Stimulated activated naive B cell treated with anti-CD40 and anti-IgM and Interleukin-4, amounts not matched to agents 10 μg/mL and 1 μg/mL and 100 μg/mL, for 72 hours (primary cell): Measurements from ENCODE around the gene GPC3.
"Not testable (repeated sequence)": the region's sequence is repeated elsewhere in the genome, so short reads cannot be mapped to it uniquely, and the experiment has no call there.

Experiments
- ATAC-seq, 2 donors: fragments of 150-1000 bp; cut with Tn5 transposase; replicated peaks; 2 replicates each; pipeline ENCODE4 v1.10.0; 2021; ENCODE audit warnings: moderate library complexity in 1 of 2
- DNase-seq: peaks from one replicate; pipeline ENCODE4 v3.0.0; 2021
- H3K27ac Mint-ChIP-seq: one replicate; pipeline ENCODE4 v1.8.0; 2022; ENCODE audit warnings: mild to moderate bottlenecking, mixed read lengths
- H3K27me3 Mint-ChIP-seq, 2 donors: one replicate each; pipeline ENCODE4 v1.8.0; 2022; ENCODE audit warnings: mixed read lengths in 2 of 2
- H3K36me3 Mint-ChIP-seq, 2 donors: one replicate each; pipeline ENCODE4 v1.8.0; 2022; ENCODE audit warnings: mixed read lengths in 2 of 2, mild to moderate bottlenecking in 1 of 2
- H3K4me1 Mint-ChIP-seq, 2 donors: one replicate each; pipeline ENCODE4 v1.8.0; 2022; ENCODE audit warnings: mixed read lengths in 2 of 2, mild to moderate bottlenecking in 1 of 2
- H3K4me3 Mint-ChIP-seq, 2 donors: one replicate each; pipeline ENCODE4 v1.8.0; 2022; ENCODE audit warnings: mild to moderate bottlenecking in 2 of 2, mixed read lengths in 2 of 2, moderate library complexity in 1 of 2
- H3K9me3 Mint-ChIP-seq, 2 donors: one replicate each; pipeline ENCODE4 v1.8.0; 2022; ENCODE audit warnings: mixed read lengths in 2 of 2, mild to moderate bottlenecking in 1 of 2

GPC3 gene

DNA sequence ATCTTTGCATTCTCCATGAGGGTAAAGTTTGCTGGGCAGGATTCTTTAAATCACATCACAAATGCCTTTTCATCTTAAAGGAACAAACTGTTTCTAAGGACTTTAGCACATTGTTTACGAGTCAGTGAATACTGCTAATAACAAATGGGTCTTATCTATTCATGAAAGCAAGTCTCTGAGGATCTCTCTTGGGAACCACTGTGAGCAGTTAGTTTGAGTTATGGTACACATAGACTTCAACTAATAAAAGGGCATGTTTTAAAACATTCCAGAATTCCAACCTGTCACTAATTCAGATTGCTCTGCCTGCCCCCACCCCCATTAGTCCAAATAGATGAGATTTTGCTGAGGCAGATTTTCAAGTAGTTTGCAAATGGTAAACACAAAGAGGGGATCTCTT is 22.3 kb upstream of the GPC3 start:
- no peak for ATAC-seq
- Mint-ChIP-seq H3K4me1 (no peaks in the 10 kb centered on the region), H3K9me3 (no peaks in the 10 kb centered on the region), H3K27me3 (peaks cover 15 to 23% of the 10 kb centered on the region in 2 donors), H3K36me3 (no peaks in the 10 kb centered on the region), H3K27ac (no peak overlapping the region), H3K4me3 (no peak overlapping the region)
- DNase-seq: no peak

DNA sequence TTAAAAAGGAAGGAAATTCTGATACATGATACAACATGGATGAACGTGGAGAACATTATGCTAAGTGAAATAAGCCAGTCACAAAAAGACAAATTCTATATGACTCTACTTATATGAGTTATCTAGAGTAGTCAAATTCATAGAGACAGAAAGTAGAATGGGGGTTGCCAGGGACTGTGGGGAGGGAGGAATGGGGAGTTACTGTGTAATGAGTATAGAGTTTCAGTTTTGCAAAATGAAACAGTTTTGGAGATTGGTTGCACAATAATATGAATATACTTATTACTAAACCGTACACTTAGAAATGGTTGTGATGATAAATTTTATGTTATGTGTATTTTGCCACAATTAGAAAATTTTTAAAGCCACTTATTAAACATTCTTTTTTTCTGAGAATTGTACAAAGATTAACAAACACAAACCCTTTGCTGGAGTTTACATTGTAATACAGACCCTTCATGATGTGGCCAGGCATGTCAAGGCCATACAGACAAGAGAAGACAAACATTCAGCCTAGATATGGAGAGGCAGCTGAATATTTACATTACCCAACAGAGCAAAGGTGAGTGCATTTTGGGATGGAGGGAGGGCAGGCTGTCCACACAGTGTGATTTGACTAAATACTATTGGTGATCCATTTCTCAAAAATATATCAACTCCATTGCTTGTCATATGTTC is 21.2 kb upstream of the GPC3 start:
- Mint-ChIP-seq H3K4me3 (no peak overlapping the region), H3K4me1 (no peaks in the 10 kb centered on the region), H3K36me3 (no peaks in the 10 kb centered on the region), H3K27ac (no peak overlapping the region), H3K27me3 (peaks cover 17 to 24% of the 10 kb centered on the region in 2 donors), H3K9me3 (no peaks in the 10 kb centered on the region)
- no peak for DNase-seq
- no peak for ATAC-seq

DNA sequence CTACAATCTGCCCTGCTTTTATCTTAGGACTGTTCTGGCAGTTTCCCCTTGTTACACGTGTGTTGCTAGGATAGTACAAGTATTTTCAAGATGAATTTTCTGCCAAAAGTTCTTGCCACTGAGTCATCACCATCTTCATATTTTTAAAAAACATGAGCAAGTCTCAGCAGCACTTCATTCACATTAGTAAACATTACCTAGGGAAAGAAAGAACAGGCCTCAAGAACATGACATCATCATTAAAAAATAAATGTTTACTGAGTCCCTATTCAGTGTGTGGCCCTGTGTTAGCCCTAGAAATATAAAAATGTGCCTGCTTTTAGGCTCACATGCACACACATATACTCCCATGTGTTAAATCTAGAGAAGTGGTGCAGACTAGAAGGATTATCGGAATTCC is 18.7 kb upstream of the GPC3 start:
- DNase-seq: no peak
- no peak for ATAC-seq
- Mint-ChIP-seq H3K27ac (no peak overlapping the region), H3K9me3 (no peaks in the 10 kb centered on the region), H3K4me1 (no peaks in the 10 kb centered on the region), H3K27me3 (peaks cover 21 to 28% of the 10 kb centered on the region in 2 donors), H3K36me3 (no peaks in the 10 kb centered on the region), H3K4me3 (no peak overlapping the region)

DNA sequence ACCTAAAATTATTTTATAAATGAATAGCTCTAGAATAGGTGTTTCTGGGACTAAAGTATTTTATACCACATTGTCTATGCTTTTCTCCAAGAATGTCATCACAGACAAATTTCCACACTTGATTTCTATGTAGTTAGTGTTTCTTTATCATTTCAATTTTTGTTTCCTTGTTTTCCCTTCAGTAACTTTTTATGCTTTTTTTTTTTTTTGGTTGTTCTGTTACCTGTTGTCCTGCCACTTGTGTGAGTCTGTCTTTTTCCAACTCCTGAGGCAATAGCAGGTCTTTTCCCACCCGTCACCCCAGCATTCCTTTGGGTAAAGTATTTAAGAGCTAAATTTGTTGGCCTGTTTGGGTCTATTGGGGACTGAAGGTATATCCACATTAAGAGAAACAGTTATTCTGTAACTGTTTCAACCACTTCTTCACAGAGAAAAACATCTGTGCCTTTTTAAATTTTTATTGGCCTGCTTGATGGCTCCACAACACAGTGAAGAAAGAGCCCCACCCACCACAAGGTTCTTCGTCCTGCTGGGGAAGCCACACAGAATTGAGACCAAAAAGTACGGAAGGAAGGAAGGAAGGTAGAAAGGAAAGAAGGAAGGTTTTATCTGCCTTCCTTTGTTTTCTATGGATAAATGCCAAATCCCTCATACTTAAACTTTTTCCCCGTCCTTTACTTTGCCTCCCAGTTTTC is 17.7 kb upstream of the GPC3 start:
- no peaks in the 10 kb centered on the region for H3K4me1 Mint-ChIP-seq
- H3K27me3 Mint-ChIP-seq: peaks cover 21 to 28% of the 10 kb centered on the region in 2 donors
- ATAC-seq: no peak
- H3K27ac Mint-ChIP-seq: no peak overlapping the region
- no peak for DNase-seq
- no peaks in the 10 kb centered on the region for H3K36me3 Mint-ChIP-seq
- no peaks in the 10 kb centered on the region for H3K9me3 Mint-ChIP-seq
- no peak overlapping the region for H3K4me3 Mint-ChIP-seq

DNA sequence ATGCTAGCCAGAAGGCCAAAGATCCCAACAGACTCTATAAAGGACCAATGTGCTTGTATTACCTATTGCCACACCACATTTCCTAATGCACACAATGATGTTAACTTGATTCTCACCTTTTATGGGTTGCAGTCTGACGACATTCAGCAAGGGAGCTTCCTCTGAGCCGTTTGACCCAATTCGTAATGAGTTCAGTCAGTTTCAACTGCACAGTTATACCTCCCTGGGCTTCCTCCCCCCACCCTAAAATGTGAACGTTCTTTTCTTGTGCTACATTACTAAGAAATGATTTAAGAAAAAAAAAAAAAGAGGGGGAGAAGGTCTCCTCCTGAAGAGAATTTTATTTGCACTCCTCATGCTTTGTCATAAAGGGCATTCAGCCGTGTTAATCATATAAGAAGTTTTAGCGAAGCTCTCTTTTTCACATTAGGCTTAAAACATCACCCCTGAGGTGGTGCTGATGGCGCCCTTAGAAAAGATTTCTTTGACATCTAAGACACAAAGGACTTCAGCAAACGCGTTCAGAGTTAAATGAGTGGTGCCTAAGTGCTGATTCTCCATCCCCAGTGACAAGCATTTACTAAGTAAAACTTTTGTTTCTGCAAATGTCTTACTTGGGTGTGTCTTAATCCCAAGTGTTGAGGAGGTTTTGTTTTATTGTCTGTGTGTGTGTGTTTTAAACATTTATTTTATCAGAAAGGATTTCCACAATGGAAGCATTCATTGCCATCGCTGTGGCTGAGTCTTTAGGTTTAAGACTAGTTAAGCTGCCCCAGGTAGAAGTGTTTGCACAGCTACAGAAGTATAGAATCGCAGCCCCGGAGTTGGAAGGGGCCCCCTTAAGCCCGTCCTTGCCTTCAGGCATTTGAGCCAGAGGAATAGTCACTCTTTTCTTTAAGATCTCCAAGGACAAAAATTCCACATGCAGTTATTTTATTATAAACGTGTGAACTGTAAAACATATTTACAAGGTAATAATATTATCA is 15.2 kb upstream of the GPC3 start:
- Mint-ChIP-seq H3K36me3 (no peaks in the 10 kb centered on the region), H3K4me3 (no peak overlapping the region), H3K27me3 (peaks cover 21 to 28% of the 10 kb centered on the region in 2 donors), H3K4me1 (no peaks in the 10 kb centered on the region), H3K9me3 (no peaks in the 10 kb centered on the region), H3K27ac (no peak overlapping the region)
- ATAC-seq (no peak), DNase-seq (no peak)

DNA sequence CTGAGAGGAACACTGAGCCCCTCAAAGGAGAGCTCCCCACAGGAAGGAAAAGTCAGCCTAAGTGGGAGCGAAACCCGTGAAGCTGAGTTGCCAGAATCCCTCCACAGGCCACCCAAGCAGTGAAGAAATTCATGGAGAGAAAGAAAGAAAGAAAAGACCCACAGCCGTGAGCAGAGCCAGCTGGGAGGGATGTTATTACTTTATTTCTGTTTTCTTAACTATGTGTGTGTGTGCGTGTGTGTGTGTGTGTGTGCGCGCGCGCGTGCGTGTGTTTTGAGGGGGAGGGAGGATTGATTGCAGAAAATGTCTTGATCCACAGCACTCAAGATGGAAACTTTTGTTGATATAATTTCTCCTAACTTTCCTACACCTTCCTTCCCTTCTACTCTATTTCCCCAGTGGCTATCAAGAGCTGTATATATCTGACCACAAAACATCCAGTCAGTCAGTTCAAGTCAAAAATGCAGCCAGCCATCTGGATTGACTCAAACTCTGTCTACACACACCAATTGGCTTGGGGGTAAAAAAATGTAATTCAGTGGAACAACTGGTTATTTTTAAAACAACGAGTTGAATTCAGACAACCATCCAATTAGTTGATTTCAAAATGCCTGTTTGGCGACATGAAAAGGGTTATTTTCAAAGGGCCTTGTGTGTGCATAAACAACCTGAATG is 13.8 kb upstream of the GPC3 start:
- Mint-ChIP-seq H3K4me1 (no peaks in the 10 kb centered on the region), H3K27me3 (peaks cover 17 to 22% of the 10 kb centered on the region in 2 donors), H3K9me3 (no peaks in the 10 kb centered on the region), H3K4me3 (no peak overlapping the region), H3K27ac (no peak overlapping the region), H3K36me3 (no peaks in the 10 kb centered on the region)
- no peak for ATAC-seq
- no peak for DNase-seq

DNA sequence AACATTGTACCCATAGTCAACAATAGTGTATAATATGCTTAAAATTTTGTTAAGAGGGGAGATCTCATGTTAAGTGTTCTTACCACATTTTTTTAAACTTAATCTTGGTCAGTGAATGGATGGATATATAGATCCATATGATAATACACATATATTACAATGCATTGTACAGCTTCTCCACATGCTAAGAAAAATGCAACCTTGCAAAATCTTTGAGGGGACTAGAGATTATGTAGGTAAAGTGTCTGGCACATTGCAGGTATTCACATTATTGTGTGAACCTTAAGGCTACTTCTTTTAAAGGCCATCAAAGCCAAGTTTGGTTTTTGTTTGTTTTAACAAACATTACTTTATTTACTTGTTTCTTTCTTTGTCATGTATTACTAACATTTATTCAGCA is 10.4 kb upstream of the GPC3 start:
- Mint-ChIP-seq H3K4me3 (no peak overlapping the region), H3K4me1 (no peaks in the 10 kb centered on the region), H3K9me3 (no peaks in the 10 kb centered on the region), H3K36me3 (no peaks in the 10 kb centered on the region), H3K27ac (no peak overlapping the region), H3K27me3 (peaks cover 0 to 17% of the 10 kb centered on the region in 2 donors)
- ATAC-seq: no peak
- DNase-seq: no peak

DNA sequence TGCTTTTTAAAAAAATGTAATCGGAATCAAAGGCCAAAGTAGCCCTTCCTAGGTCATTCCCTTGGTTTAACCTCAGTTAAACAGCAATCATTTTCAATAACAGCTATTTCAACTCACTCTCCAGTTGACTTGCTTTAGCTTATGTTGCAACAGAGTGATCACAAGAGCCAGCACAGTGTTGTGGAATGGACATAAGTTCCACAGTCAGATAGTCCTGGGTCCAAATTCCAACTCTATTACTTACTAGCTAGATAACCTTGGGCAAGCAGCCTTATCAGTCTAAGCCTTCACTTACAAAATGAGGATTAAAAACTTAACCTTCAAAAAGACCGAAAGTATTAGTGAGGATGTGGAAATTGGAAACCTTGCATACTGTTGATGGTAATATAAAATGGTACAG is 9.2 kb upstream of the GPC3 start:
- H3K4me3 Mint-ChIP-seq: no peak overlapping the region
- no peak overlapping the region for H3K27ac Mint-ChIP-seq
- no peaks in the 10 kb centered on the region for H3K4me1 Mint-ChIP-seq
- H3K27me3 Mint-ChIP-seq: peaks cover 0 to 17% of the 10 kb centered on the region in 2 donors
- no peaks in the 10 kb centered on the region for H3K9me3 Mint-ChIP-seq
- no peaks in the 10 kb centered on the region for H3K36me3 Mint-ChIP-seq
- DNase-seq (no peak), ATAC-seq (no peak)

DNA sequence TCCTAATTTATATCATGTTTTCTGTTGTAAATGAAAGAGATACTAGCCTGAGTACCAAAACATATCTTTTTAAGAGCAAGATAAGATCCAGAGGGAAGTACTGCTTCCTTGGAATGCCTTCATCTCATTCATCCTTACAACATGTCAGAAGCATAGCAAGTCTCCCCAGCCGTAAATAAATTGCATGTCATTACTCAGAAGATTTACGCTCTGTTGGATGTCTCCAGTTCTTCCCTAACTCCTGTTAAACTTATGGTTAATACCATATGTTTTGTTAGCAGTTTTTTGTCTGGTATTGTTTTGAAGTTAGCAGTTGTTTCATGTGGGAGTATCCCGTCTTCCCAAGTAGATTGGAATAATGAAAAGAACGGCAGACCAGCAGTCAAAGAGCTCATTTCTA is 7.5 kb upstream of the GPC3 start:
- no peak overlapping the region for H3K27ac Mint-ChIP-seq
- H3K4me1 Mint-ChIP-seq: no peaks in the 10 kb centered on the region
- ATAC-seq: no peak
- peaks cover 2 to 13% of the 10 kb centered on the region in 2 donors for H3K27me3 Mint-ChIP-seq
- no peak overlapping the region for H3K4me3 Mint-ChIP-seq
- H3K9me3 Mint-ChIP-seq: no peaks in the 10 kb centered on the region
- no peak for DNase-seq
- no peaks in the 10 kb centered on the region for H3K36me3 Mint-ChIP-seq

DNA sequence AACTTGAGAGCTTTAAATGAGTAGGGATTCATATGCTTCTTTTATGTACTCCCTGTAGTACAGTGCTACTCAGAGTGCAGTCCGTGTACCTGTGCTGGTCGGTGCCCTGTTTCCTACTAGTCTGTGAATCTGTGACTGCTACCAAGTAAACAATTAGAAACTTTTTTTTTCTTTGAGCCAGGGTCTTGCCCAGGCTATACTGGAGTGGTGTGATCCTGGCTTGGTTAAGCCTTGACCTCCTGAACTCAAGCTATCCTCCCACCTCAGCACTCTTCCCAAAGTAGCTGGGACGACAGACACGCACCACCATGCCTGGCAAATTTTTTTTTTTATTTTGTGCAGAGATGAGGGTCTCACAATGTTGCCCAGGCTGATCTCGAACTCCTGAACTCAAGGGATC is 6.4 kb upstream of the GPC3 start:
- DNase-seq (no peak), ATAC-seq (no peak)
- H3K27me3 Mint-ChIP-seq: peaks cover 13 to 23% of the 10 kb centered on the region in 2 donors
- H3K4me3 Mint-ChIP-seq: no peak overlapping the region
- H3K27ac Mint-ChIP-seq: no peak overlapping the region
- no peaks in the 10 kb centered on the region for H3K4me1 Mint-ChIP-seq
- H3K36me3 Mint-ChIP-seq: no peaks in the 10 kb centered on the region
- no peaks in the 10 kb centered on the region for H3K9me3 Mint-ChIP-seq

DNA sequence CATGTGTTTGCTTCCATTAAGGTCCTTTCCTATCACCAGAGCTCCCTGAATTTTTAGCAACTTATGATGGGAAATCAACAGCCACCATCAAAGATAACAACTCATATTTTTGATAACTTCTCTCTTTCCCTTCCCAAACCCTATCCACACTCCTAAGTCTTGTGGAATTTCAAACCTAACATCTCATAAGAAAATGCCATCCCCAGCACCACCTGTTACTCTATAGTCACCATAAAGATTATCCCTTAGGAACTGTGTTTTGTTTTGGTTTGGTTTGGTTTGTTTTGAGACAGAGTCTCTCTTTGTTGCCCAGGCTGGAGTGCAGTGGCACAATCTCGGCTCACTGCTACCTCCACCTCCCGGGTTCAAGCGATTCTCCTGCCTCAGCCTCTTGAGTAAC is 5.7 kb upstream of the GPC3 start:
- not testable (repeated sequence) for H3K4me1 Mint-ChIP-seq
- peaks cover 15 to 23% of the 10 kb centered on the region in 2 donors for H3K27me3 Mint-ChIP-seq

DNA sequence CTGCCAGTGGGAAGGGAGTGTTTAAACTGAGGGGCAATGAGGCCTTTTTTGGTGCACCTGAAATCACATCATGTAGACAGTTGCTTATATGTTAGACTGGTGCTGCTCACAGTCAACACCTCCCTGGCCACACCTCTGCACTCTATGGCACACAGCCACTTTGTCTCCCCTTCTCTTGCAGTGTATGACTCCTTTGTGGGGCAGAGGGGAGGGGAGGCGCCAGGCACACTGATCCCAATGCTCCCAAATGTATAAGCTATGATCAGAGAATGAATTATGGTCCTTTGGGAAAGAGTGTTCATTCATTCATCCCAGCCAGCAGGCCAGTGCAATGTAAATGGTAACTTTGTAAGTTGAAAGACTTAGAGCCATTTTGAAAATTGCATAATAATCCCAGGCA is 4.6 kb upstream of the GPC3 start:
- no peak overlapping the region for H3K4me3 Mint-ChIP-seq
- H3K27me3 Mint-ChIP-seq: peaks cover 18 to 26% of the 10 kb centered on the region in 2 donors
- H3K36me3 Mint-ChIP-seq: no peaks in the 10 kb centered on the region
- ATAC-seq (no peak), DNase-seq (no peak)
- H3K4me1 Mint-ChIP-seq: peaks cover 2 to 5% of the 10 kb centered on the region in 2 donors
- no peak overlapping the region for H3K27ac Mint-ChIP-seq
- H3K9me3 Mint-ChIP-seq: no peaks in the 10 kb centered on the region

More for the DNA sequence above, 5.7 kb upstream of the GPC3 start:
- H3K27ac Mint-ChIP-seq, ATAC-seq, H3K9me3 Mint-ChIP-seq, H3K36me3 Mint-ChIP-seq, H3K4me3 Mint-ChIP-seq, DNase-seq: not testable (repeated sequence)

DNA sequence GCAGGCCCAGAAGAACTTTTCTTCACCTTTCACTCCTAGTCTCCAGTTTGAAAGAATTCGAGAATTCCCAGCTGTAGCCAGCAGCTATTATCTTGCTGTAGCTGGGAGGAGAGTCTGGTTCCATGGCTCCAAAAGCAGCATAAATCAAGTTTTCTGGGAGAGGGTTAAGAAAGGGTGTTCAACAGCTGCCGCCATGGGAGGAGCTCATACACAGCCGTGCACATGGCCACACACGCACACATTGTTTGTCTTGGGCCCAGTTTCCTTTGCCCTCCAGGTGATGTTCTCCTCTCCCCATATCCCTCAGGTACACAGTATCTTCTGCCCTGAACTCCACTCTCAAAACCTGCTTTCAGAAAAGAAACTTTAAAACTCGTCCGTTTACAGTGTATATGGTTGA is 4.1 kb upstream of the GPC3 start:
- peaks cover 2 to 5% of the 10 kb centered on the region in 2 donors for H3K4me1 Mint-ChIP-seq
- DNase-seq (no peak), ATAC-seq (no peak)
- no peaks in the 10 kb centered on the region for H3K36me3 Mint-ChIP-seq
- H3K27ac Mint-ChIP-seq: no peak overlapping the region
- H3K9me3 Mint-ChIP-seq: no peaks in the 10 kb centered on the region
- peaks cover 18 to 26% of the 10 kb centered on the region in 2 donors for H3K27me3 Mint-ChIP-seq
- H3K4me3 Mint-ChIP-seq: no peak overlapping the region

DNA sequence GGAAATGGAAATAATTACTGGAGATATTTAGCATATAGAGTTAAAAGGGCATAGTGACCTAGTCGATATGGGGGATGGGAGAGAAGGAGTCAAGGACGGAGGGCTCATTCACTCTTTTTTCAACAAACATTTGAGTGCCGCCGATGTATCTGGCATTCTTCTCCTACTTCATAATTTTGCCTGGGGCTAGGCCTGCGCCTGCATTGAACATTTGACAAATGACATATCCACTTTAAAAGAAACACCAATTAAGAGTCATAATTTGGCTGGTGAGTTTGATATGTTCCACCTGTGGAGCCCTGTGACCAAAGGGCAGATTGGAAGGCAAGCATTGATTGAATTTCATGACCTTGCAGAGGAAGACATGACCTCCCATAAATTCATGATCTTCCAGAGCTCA is 2.6 kb upstream of the GPC3 start:
- Mint-ChIP-seq H3K4me1 (peaks cover 2 to 5% of the 10 kb centered on the region in 2 donors), H3K36me3 (no peaks in the 10 kb centered on the region), H3K27ac (no peak overlapping the region), H3K9me3 (no peaks in the 10 kb centered on the region), H3K4me3 (no peak overlapping the region), H3K27me3 (peaks cover 23 to 30% of the 10 kb centered on the region in 2 donors)
- ATAC-seq: no peak
- no peak for DNase-seq
